ENCODE data around the gene MRGPRX2. TPM values are rescaled to one million over a fixed set of nuclear protein-coding genes. Genes with fewer than 3 reads are reported as not detected.

Gene MRGPRX2
- polyA plus RNA-seq (not detected in 2 replicates), polyA minus RNA-seq (not detected in 2 replicates)

DNA sequence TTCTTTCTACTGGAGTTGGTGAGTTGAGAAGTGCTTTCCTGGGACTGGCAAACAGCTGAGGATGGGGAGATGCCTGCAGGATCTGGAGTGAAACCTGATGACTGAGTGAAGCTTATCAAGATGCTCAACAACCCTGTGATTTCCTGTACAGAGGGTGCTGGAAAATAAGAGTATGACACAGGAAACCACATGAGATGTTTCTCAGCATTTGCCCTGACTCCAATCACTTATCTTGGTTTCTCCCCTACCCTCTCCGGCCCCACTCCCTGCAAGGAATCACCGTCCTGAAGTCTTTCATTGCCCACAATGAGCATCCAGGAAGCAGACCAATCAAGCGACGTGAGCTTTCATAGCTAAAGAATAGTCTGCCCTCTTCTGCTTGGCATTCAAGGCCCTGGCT lies at the start of gene MRGPRX2:
Gene MRGPRX2 (minus strand): TSS at position 89 of the 400 bp plus-strand sequence. CDS start 4,315 bp downstream, outside the sequence.
- no peak within 1 kb of the TSS for H3K27ac ChIP-seq (ENCODE audit: low read length)
- no peak within 1 kb of the TSS for H3K4me3 ChIP-seq (ENCODE audit: low read length)
- no peaks in the 10 kb centered on the region for H3K79me2 ChIP-seq (replicated peaks; ENCODE audit: insufficient read depth, low read length)
- no peak within 1 kb of the TSS for H3K4me2 ChIP-seq (ENCODE audit: low read length)
- no peaks in the 10 kb centered on the region for H4K20me1 ChIP-seq (ENCODE audit: insufficient read depth)
- no peaks in the 10 kb centered on the region for H3K27me3 ChIP-seq (ENCODE audit: insufficient read depth, low read depth, low read length)
- TF ChIP-seq SMC3 (conservative IDR thresholded peaks at IDR 0.05; ENCODE audit: poor library complexity) (no peak), TAF1 (IDR thresholded peaks at IDR 0.05; ENCODE audit: low read depth) (no peak), CTCF (IDR thresholded peaks at IDR 0.05; ENCODE audit: poor library complexity, severe bottlenecking) (no peak), RAD21 (conservative IDR thresholded peaks at IDR 0.05) (no peak), EZH2 (IDR thresholded peaks at IDR 0.05; ENCODE audit: borderline replicate concordance, insufficient read depth, low read length, poor library complexity, severe bottlenecking) (no peak), REST (IDR thresholded peaks at IDR 0.05; ENCODE audit: borderline replicate concordance) (no peak), POLR2AphosphoS5 (IDR thresholded peaks at IDR 0.05) (no peak), EP300 (conservative IDR thresholded peaks at IDR 0.05; ENCODE audit: poor library complexity, severe bottlenecking) (no peak), MXI1 (conservative IDR thresholded peaks at IDR 0.05; ENCODE audit: poor library complexity, severe bottlenecking) (no peak)
- no peak within 1 kb of the TSS for H3K9ac ChIP-seq (ENCODE audit: low read length)
- H3K9me2 ChIP-seq (ENCODE audit: insufficient read depth, low read length), result no peaks in the 10 kb centered on the region
- no peak within 1 kb of the TSS for H2AFZ ChIP-seq (ENCODE audit: low read depth, low read length)
- no peaks in the 10 kb centered on the region for H3K36me3 ChIP-seq (ENCODE audit: insufficient read depth, low read length)
- no peaks in the 10 kb centered on the region for H3K9me3 ChIP-seq (ENCODE audit: low read length)
- no peaks in the 10 kb centered on the region for H3F3A ChIP-seq (ENCODE audit: insufficient read depth, low read length, poor library complexity, severe bottlenecking)

DNA sequence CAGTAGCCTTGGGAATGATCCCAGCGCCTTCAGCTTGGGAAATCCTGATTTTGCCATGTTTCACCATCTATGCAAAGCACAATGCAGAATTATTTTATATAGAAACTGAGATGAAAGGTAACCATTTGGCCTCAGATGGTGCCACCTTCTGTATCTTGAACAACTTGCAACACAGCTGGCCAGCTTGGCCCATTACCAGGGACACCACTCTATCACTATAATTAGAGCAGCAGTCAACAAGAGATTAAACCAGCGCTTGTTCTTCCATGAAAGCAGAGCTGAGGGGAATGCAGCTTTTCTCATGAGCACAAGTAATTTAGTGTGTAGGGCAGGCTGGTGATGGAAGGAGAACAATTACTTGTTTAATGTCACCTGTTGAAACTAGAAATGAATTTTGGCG lies 49.8 kb upstream of the MRGPRX2 start:
- H3K4me3 ChIP-seq (ENCODE audit: low read length), result no peak overlapping the region
- H3K9me2 ChIP-seq (ENCODE audit: insufficient read depth, low read length), result no peaks in the 10 kb centered on the region
- no peaks in the 10 kb centered on the region for H3K9me3 ChIP-seq (ENCODE audit: low read length)
- TF ChIP-seq EZH2 (IDR thresholded peaks at IDR 0.05; ENCODE audit: borderline replicate concordance, insufficient read depth, low read length, poor library complexity, severe bottlenecking) (no peak), POLR2AphosphoS5 (IDR thresholded peaks at IDR 0.05) (peak; percentile 28)
- H2AFZ ChIP-seq (ENCODE audit: low read depth, low read length), result no peak overlapping the region
- no peak overlapping the region for H3K4me2 ChIP-seq (ENCODE audit: low read length)
- H4K20me1 ChIP-seq (ENCODE audit: insufficient read depth), result no peaks in the 10 kb centered on the region
- no peaks in the 10 kb centered on the region for H3K36me3 ChIP-seq (ENCODE audit: insufficient read depth, low read length)
- no peak overlapping the region for H3K27ac ChIP-seq (ENCODE audit: low read length)
- H3K27me3 ChIP-seq (ENCODE audit: insufficient read depth, low read depth, low read length), result no peaks in the 10 kb centered on the region
- H3K9ac ChIP-seq (ENCODE audit: low read length), result no peak overlapping the region
- H3F3A ChIP-seq (ENCODE audit: insufficient read depth, low read length, poor library complexity, severe bottlenecking), result no peaks in the 10 kb centered on the region
- no peaks in the 10 kb centered on the region for H3K79me2 ChIP-seq (replicated peaks; ENCODE audit: insufficient read depth, low read length)

- no peak overlapping the region for H3K9ac ChIP-seq (ENCODE audit: low read length)
- H2AFZ ChIP-seq (ENCODE audit: low read depth, low read length), result no peak overlapping the region
- H3K79me2 ChIP-seq (replicated peaks; ENCODE audit: insufficient read depth, low read length), result no peaks in the 10 kb centered on the region
- no peaks in the 10 kb centered on the region for H4K20me1 ChIP-seq (ENCODE audit: insufficient read depth)
- no peaks in the 10 kb centered on the region for H3K9me3 ChIP-seq (ENCODE audit: low read length)
- no peaks in the 10 kb centered on the region for H3K27me3 ChIP-seq (ENCODE audit: insufficient read depth, low read depth, low read length)
- H3K4me2 ChIP-seq (ENCODE audit: low read length), result no peak overlapping the region
- H3K27ac ChIP-seq (ENCODE audit: low read length), result no peak overlapping the region
- no peaks in the 10 kb centered on the region for H3F3A ChIP-seq (ENCODE audit: insufficient read depth, low read length, poor library complexity, severe bottlenecking)
- TF ChIP-seq CTCF (IDR thresholded peaks at IDR 0.05; ENCODE audit: poor library complexity, severe bottlenecking) (no peak), TAF1 (IDR thresholded peaks at IDR 0.05; ENCODE audit: low read depth) (no peak), MXI1 (conservative IDR thresholded peaks at IDR 0.05; ENCODE audit: poor library complexity, severe bottlenecking) (no peak), POLR2AphosphoS5 (IDR thresholded peaks at IDR 0.05) (no peak), RAD21 (conservative IDR thresholded peaks at IDR 0.05) (no peak), SMC3 (conservative IDR thresholded peaks at IDR 0.05; ENCODE audit: poor library complexity) (no peak)
- H3K9me2 ChIP-seq (ENCODE audit: insufficient read depth, low read length), result no peaks in the 10 kb centered on the region
- H3K4me3 ChIP-seq (ENCODE audit: low read length), result no peak overlapping the region
- H3K36me3 ChIP-seq (ENCODE audit: insufficient read depth, low read length), result no peaks in the 10 kb centered on the region
Observed at GRCh38 chr11:19107125-19107524, 46.6 kb upstream of the MRGPRX2 start.

Data from neural cell (in vitro differentiated cells).